Activated naive CD8-positive, alpha-beta T cell treated with anti-CD3 and anti-CD28 coated beads, Interleukin-2, amount 10 ng/mL, durations not matched to agents 7 days and 5 days (primary cell): Measurements from ENCODE around the gene DDR2. TPM values are rescaled to one million over a fixed set of nuclear protein-coding genes. Genes with fewer than 3 reads are reported as not detected.
"Not testable (repeated sequence)": the region's sequence is repeated elsewhere in the genome, so short reads cannot be mapped to it uniquely, and the experiment has no call there.

Experiments used
- ATAC-seq: fragments of 150-1000 bp; cut with Tn5 transposase; one replicate; pipeline ENCODE4 v1.10.0; 2021; ENCODE audit warnings: low read depth, moderate library complexity
- POLR2A ChIA-PET: fragments of 350-600 bp; sonication (Branson Sonifier 250); formaldehyde crosslinking; loops from one replicate; lab custom pipeline; 2021; ENCODE audit warnings: antibody characterized with exemption; lab: Charles Lee
- DNase-seq: peaks from one replicate; pipeline ENCODE4 v3.0.0; 2021
- H3K27ac Mint-ChIP-seq: one replicate; pipeline ENCODE4 v1.8.0; 2022; ENCODE audit warnings: mild to moderate bottlenecking, mixed read lengths
- H3K27me3 Mint-ChIP-seq: one replicate; pipeline ENCODE4 v1.8.0; 2022; ENCODE audit warnings: mild to moderate bottlenecking, moderate library complexity, mixed read lengths
- H3K36me3 Mint-ChIP-seq: one replicate; pipeline ENCODE4 v1.8.0; 2021; ENCODE audit warnings: mild to moderate bottlenecking, mixed read lengths
- H3K4me1 Mint-ChIP-seq: one replicate; pipeline ENCODE4 v1.8.0; 2021; ENCODE audit warnings: mixed read lengths
- H3K4me3 Mint-ChIP-seq: one replicate; pipeline ENCODE4 v1.8.0; 2022; ENCODE audit warnings: mild to moderate bottlenecking, moderate library complexity, mixed read lengths
- H3K9me3 Mint-ChIP-seq: one replicate; pipeline ENCODE4 v1.8.0; 2021; ENCODE audit warnings: mixed read lengths
- total RNA-seq, 2 experiments: library from RNA; stranded (reverse); gene quantifications; one replicate each; pipeline ENCODE4 v1.2.3, GENCODE V29; 2021

DDR2 gene
- total RNA-seq, 2 experiments from 2014 or later = 0.14 to 0.34 TPM

DNA sequence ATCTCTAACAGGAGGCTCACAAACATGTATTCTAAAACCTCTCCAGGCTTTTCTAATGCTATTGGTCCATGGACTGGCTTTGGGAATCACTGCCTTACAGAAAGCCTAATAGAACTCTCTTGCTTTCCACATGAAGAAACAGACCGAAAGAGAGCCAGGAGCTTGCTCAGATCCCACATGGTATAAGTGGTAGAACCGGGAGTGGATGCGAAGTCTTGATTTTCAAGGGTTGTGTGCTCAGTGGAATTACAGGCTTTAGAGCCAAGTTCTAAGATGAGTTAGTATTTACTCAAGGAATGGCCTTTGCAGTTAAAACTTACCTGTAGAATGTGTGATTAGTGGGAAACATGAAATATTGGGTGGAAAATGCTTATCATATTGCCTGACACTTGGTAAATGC, 103.9 kb downstream of the DDR2 start:
- ATAC-seq (no peak), DNase-seq (no peak)
- Mint-ChIP-seq H3K27me3 (peaks cover 4% of the 10 kb centered on the region), H3K4me3 (no peak overlapping the region), H3K9me3 (no peaks in the 10 kb centered on the region), H3K27ac (no peak overlapping the region), H3K36me3 (no peaks in the 10 kb centered on the region), H3K4me1 (no peaks in the 10 kb centered on the region)
- POLR2A ChIA-PET = no interaction called here

DNA sequence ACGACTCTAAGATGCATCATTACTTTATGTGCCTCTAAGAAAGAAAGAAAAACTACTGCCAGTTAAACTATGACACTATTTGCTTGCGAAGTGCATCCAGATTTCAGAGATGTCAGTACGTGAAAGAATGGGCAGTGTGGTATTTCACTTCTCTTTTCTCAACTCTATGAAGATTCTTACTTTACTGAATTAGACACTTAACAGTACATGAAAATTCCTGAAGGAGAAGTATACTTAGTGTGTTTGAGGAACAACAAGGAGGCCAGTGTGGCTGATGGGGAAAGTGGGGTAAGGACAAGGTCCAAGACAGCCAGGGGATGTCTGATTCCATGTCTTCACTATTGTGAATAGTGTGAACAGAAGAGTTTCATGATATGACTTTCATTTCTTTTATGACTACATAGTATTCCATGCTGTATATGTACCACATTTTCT, 104.4 kb downstream of the DDR2 start:
- Mint-ChIP-seq H3K4me1 (no peaks in the 10 kb centered on the region), H3K36me3 (no peaks in the 10 kb centered on the region), H3K4me3 (no peak overlapping the region), H3K9me3 (no peaks in the 10 kb centered on the region), H3K27ac (no peak overlapping the region), H3K27me3 (peaks cover 4% of the 10 kb centered on the region)
- DNase-seq (no peak), ATAC-seq (no peak)
- POLR2A ChIA-PET = no interaction called here

DNA sequence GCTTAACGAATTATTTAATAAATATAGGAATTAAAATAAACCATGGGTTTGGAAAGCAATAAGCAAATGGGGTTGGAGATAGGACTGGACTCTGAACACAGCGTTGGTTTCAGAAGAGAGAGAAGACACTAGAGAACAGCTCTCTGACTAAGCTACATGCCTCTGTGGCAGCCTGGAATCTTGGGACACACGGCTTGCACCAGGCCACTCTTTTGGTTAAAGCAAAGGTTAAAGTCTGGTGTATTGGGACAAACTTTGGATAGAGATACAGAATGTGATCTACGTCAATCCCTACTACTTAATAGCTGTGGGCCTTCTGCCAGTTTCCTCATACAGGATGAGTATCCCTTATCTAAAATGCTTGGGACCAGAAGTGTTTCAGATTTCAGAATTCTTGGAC, 108.5 kb downstream of the DDR2 start:
- H3K4me1 Mint-ChIP-seq = no peaks in the 10 kb centered on the region
- H3K9me3 Mint-ChIP-seq = no peaks in the 10 kb centered on the region
- no peaks in the 10 kb centered on the region for H3K27me3 Mint-ChIP-seq
- no peak overlapping the region for H3K4me3 Mint-ChIP-seq
- DNase-seq (no peak), ATAC-seq (no peak)
- no peaks in the 10 kb centered on the region for H3K36me3 Mint-ChIP-seq
- H3K27ac Mint-ChIP-seq = no peak overlapping the region
- POLR2A ChIA-PET = no interaction called here

DNA sequence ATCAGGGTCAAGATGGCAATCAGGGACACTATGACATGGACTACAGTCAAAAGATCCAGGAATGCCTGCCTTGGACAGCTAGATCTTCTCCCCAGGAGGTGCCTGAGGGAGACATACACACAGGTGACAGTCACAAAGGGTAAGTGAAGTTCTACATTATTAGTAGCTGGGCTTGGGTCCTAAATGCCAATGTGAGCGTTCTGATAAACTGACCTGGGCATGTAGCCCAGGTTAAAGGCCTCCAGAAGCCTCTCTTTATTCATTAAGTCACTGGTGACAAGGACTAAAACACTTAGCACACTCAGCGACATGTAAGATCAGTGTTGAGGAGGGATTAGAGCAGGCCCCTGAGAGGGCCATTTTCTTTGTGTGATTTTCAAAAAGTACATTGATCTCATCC, 109.3 kb downstream of the DDR2 start:
- POLR2A ChIA-PET = no interaction called here
- no peak for DNase-seq
- H3K27me3 Mint-ChIP-seq = no peaks in the 10 kb centered on the region
- no peak overlapping the region for H3K4me3 Mint-ChIP-seq
- no peak for ATAC-seq
- H3K36me3 Mint-ChIP-seq = no peaks in the 10 kb centered on the region
- H3K27ac Mint-ChIP-seq = no peak overlapping the region
- no peaks in the 10 kb centered on the region for H3K9me3 Mint-ChIP-seq
- H3K4me1 Mint-ChIP-seq = no peaks in the 10 kb centered on the region

DNA sequence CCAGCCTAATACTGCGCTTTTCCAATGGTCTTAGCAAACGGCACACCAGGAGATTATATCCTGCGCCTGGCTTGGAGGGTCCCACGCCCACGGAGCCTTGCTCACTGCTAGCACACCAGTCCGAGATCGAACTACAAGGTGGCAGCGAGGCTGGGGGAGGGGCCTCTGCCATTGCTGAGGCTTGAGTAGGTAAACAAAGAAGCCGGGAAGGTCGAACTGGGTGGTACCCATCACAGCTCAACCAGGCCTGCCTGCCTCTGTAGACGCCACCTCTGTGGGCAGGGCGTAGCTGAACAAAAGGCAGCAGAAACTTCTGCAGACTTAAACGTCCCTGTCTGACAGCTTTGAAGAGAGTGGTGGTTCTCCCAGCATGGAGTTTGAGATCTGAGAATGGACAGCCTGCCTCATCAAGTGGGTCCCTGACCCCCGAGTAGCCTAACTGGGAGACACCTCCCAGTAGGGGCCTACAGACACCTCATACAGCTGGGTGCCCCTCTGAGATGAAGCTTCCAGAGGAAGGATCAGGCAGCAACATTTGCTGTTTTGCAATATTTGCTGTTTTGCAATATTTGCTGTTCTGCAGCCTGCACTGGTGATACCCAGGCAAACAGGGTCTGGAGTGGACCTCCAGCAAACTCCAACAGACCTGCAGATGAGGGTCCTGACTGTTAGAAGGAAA, 114.1 kb downstream of the DDR2 start:
- not testable (repeated sequence) for H3K4me1 Mint-ChIP-seq

DNA sequence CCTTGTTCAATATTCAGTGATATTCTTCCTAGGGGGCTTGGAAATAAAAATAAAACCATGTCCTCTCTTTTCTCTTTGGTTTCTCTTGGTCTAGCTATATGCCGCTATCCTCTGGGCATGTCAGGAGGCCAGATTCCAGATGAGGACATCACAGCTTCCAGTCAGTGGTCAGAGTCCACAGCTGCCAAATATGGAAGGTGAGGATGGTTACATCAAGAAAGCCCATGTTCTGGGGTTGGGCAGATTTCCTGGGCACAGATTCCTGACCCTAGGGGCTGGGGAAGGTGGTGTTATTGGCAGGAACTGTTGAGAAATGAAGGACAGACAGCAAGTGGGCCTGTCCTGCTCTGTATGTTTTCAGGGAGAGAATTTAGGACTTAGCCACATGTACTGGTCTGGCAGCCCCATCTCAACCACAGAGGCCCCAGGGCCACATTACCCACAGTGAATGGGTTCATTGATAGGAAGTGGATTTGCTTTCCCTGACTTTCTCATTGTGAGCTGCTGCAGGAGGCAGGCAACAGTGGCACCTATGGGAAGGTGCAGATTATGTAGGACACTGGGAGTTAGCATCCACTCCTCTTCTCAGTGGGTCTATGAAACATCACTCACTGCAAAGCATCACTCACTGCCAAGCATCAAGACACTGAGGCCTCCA, 120.9 kb downstream of the DDR2 start:
- Mint-ChIP-seq H3K4me1 (peaks cover 1% of the 10 kb centered on the region), H3K27ac (no peak overlapping the region), H3K9me3 (no peaks in the 10 kb centered on the region), H3K4me3 (no peak overlapping the region), H3K36me3 (no peaks in the 10 kb centered on the region), H3K27me3 (peaks cover 3% of the 10 kb centered on the region)
- no peak for DNase-seq
- POLR2A ChIA-PET = no interaction called here
- no peak for ATAC-seq

More for the DNA sequence above, 114.1 kb downstream of the DDR2 start:
- H3K27me3 Mint-ChIP-seq, POLR2A ChIA-PET, H3K9me3 Mint-ChIP-seq, H3K27ac Mint-ChIP-seq, H3K4me3 Mint-ChIP-seq, ATAC-seq, H3K36me3 Mint-ChIP-seq, DNase-seq: not testable (repeated sequence)

DNA sequence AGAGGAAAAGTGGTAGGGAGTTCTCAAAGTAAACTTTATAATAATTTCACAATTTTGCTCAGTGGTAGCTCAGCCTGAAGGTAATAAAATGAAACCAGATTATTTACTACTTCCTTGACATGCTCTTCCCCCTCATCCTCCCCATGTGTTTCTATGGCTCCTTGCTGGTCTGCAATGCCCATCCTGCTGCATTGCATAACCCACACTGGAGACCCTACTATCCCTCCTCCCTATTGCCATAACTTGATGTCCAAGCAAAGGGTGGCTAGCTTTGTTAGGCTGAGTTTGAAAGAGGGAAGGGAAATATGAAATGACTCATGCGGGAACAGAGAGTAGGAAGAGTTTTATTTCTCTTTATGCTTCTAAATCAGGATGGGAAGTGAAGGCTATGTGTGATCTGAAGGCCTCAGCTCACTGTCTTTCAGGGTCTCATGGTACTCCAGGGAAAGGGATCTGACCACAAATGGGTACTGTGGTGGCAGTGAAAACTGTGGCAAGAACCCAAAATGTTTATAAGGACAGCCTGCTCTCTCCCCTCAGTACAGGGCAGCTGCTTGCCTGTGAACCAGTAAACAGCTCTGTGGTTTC, 121.8 kb downstream of the DDR2 start:
- no peak overlapping the region for H3K4me3 Mint-ChIP-seq
- DNase-seq = no peak

DNA sequence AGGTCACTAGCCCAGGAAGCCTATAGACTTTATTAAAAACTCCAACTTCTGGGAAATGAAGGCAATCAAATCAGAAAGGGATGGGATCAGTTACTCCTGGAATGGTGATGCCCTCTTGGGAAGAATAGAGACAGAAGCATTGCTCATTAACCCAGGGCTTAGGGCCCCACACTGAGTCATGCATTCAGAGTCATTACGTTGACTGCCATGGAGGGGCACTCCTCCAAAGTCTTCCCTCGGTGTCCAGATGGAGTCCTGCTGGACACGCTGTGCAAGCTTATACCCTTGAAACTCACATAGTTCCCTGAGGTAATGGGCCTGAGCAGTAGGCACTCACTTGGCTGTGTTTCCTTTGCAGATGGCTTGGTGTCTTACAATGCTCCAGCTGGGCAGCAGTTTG, 123.0 kb downstream of the DDR2 start:
- no peaks in the 10 kb centered on the region for H3K9me3 Mint-ChIP-seq

More for the DNA sequence above, 121.8 kb downstream of the DDR2 start:
- no peaks in the 10 kb centered on the region for H3K27me3 Mint-ChIP-seq
- H3K4me1 Mint-ChIP-seq = peaks cover 1% of the 10 kb centered on the region
- ATAC-seq = no peak
- no peaks in the 10 kb centered on the region for H3K9me3 Mint-ChIP-seq
- H3K36me3 Mint-ChIP-seq = no peaks in the 10 kb centered on the region
- POLR2A ChIA-PET = no interaction called here
- H3K27ac Mint-ChIP-seq = no peak overlapping the region

DNA sequence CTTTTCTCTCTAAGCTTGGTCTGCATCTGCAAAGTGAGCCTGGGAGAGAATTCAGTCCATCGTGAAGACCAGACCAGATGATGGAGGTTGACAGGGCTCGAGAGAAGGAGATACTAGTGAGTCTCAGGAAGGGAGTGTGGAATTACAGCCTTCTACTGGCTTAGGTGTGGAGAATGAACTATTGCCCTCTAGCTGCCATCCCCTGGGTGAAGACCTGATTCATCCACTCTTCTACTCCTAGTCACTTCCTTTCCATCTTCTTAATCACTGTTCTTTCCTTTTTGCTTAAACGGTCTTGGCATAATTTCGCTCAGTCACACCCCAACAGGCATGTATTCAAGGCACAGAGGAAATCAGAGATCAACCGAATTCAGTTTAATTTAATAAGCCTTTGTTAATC, 124.3 kb downstream of the DDR2 start:
- no peaks in the 10 kb centered on the region for H3K36me3 Mint-ChIP-seq
- peaks cover 1% of the 10 kb centered on the region for H3K4me1 Mint-ChIP-seq
- DNase-seq = no peak
- no peaks in the 10 kb centered on the region for H3K27me3 Mint-ChIP-seq
- H3K4me3 Mint-ChIP-seq = no peak overlapping the region
- POLR2A ChIA-PET = no interaction called here
- no peaks in the 10 kb centered on the region for H3K9me3 Mint-ChIP-seq
- ATAC-seq = no peak
- no peak overlapping the region for H3K27ac Mint-ChIP-seq

More for the DNA sequence above, 123.0 kb downstream of the DDR2 start:
- Mint-ChIP-seq H3K27me3 (no peaks in the 10 kb centered on the region), H3K4me3 (no peak overlapping the region), H3K4me1 (peaks cover 1% of the 10 kb centered on the region), H3K27ac (no peak overlapping the region), H3K36me3 (no peaks in the 10 kb centered on the region)
- DNase-seq (no peak), ATAC-seq (no peak)
- POLR2A ChIA-PET = no interaction called here

DNA sequence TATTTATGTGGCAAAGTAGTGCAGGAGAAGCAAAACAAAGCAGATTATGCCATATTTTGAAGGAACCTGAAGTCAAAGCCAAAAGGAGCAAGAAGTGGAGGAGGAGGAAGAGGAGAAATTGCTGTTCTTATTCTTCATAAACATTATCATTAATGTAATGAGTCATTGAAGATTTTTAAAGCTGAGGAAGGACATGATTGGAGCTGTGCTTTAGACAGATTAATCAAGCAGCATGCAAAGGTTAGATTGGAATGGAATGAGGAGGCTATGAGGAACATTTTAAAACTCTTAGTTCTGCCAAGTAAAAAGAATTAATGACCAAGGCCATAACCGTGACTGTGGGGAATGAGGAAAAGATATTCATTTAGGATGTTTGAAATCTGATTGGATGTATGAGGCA, 125.2 kb downstream of the DDR2 start:
- ATAC-seq = no peak
- Mint-ChIP-seq H3K9me3 (no peaks in the 10 kb centered on the region), H3K27ac (no peak overlapping the region), H3K27me3 (no peaks in the 10 kb centered on the region), H3K4me3 (no peak overlapping the region), H3K36me3 (no peaks in the 10 kb centered on the region), H3K4me1 (peaks cover 1% of the 10 kb centered on the region)
- POLR2A ChIA-PET = no interaction called here
- no peak for DNase-seq

DNA sequence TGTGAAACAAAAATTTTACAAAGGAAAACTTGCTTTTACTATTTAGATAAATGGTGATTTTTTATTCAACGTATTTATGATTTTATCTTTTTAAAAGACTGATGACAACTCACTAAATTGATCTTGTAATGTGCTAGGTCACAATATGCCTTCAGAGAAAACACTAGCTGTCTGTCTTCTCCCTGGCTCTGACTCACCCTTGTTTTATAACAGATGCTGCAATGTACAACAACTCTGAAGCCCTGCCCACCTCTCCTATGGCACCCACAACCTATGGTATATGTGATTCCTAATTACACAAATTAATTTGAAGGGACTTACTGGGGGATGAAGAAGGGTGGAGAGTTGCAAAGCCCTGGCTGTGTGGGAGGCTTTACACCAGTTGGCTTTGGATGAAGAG, 133.5 kb downstream of the DDR2 start:
- Mint-ChIP-seq H3K27me3 (no peaks in the 10 kb centered on the region), H3K4me1 (no peaks in the 10 kb centered on the region), H3K9me3 (no peaks in the 10 kb centered on the region), H3K4me3 (no peak overlapping the region), H3K36me3 (no peaks in the 10 kb centered on the region), H3K27ac (no peak overlapping the region)
- DNase-seq (no peak), ATAC-seq (no peak)
- POLR2A ChIA-PET = no interaction called here

DNA sequence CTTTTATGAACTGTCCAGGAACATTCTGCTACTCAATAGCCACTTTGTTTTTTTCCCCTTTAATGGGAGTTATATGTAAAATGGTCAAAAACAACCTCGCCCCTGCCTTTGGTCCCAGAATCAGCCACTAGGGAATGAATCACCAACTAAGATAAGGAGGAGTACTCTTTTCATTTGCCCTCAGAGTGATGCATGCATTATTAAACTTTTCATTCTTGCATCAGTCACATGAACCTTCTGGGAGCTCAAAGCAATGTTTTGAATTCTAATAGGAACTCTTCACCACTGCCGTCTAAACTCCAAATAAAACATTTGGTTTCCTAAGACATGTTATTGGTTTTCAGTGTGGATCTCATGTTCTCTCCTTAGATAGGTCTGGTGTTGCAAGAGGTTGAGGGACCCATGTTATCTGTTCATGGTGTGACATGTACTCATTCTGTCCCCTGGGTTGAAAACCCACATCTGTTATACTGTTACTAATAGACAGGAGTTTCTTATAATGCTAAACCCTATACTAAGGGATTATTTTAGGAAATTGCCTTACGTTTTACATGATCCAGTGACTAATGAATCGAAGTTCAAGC, 140.4 kb downstream of the DDR2 start:
- DNase-seq = no peak
- H3K4me1 Mint-ChIP-seq = no peaks in the 10 kb centered on the region
- ATAC-seq = no peak

DNA sequence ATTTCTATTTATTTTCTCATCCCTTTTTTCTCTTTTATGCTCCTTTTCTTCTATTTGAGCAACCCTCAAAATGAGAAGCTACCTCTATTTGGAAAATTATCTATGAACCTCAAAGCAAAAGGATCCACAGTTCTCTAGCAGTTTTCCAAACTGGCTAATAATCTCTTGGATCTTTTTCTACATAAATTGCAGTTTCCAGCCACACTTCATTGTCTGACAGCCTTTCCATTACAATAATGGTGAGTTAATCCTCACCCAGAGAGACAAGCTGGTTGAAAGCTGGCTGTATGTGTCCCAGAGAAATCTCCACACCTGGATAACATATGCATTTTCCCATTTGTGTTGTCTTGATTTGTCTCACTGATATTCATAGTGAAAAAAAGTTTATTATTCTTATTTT, 141.7 kb downstream of the DDR2 start:
- DNase-seq = no peak
- ATAC-seq = no peak
- H3K27ac Mint-ChIP-seq = no peak overlapping the region
- POLR2A ChIA-PET = no interaction called here
- H3K27me3 Mint-ChIP-seq = no peaks in the 10 kb centered on the region
- no peak overlapping the region for H3K4me3 Mint-ChIP-seq
- H3K9me3 Mint-ChIP-seq = no peaks in the 10 kb centered on the region
- no peaks in the 10 kb centered on the region for H3K36me3 Mint-ChIP-seq
- no peaks in the 10 kb centered on the region for H3K4me1 Mint-ChIP-seq

More for the DNA sequence above, 140.4 kb downstream of the DDR2 start:
- H3K9me3 Mint-ChIP-seq = no peaks in the 10 kb centered on the region
- POLR2A ChIA-PET = no interaction called here
- no peak overlapping the region for H3K27ac Mint-ChIP-seq
- H3K36me3 Mint-ChIP-seq = no peaks in the 10 kb centered on the region
- H3K27me3 Mint-ChIP-seq = no peaks in the 10 kb centered on the region
- H3K4me3 Mint-ChIP-seq = no peak overlapping the region

DNA sequence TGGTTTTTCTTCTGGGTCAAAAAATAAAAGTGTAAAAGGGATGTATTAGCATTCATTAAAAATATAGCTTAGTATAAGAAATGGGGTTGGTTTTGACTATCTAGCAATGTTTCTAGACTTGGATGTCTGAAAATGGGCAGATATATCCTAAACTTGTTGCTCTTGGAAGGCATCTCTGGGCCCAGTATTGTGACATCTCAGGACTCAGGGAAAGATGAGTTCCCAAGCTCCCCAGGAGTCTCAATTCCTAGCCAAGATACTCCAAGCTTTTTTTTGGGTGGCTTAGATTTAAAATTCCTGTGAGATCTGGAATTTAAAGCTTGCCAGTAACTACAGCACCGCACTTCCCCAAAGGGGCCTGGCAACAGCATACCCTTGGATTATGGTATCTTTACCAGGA, 146.8 kb downstream of the DDR2 start:
- Mint-ChIP-seq H3K36me3 (no peaks in the 10 kb centered on the region), H3K27me3 (peaks cover 12% of the 10 kb centered on the region), H3K4me3 (no peak overlapping the region), H3K27ac (no peak overlapping the region), H3K9me3 (no peaks in the 10 kb centered on the region), H3K4me1 (no peaks in the 10 kb centered on the region)
- POLR2A ChIA-PET = no interaction called here
- no peak for ATAC-seq
- no peak for DNase-seq
